ENCODE results near the gene L3MBTL1.

L3MBTL1 gene

GRCh38 chr20:43537921-43538877 is 30.7 kb downstream of the L3MBTL1 start:
- in situ Hi-C loops (cut with MboI; ENCODE audit: low sequenced_read_pairs, unreplicated experiment): loop anchor here (10.0 to 25.0 kb wide), 2 partner anchors 149 to 547 kb away; no protein-coding TSS in a partner anchor
- peak; percentile 76 for TF ChIP-seq CTCF (IDR thresholded peaks at IDR 0.05; ENCODE audit: borderline replicate concordance, control extremely low read depth, extremely low read depth, insufficient read depth, missing control alignments)
- peak; percentile 61 for DNase-seq (ENCODE audit: low spot score)

GRCh38 chr20:43538878-43539700 is 31.6 kb downstream of the L3MBTL1 start:
- no peak for DNase-seq (ENCODE audit: low spot score)
- in situ Hi-C loops (cut with MboI; ENCODE audit: low sequenced_read_pairs, unreplicated experiment): loop anchor here (10.0 to 25.0 kb wide), 2 partner anchors 148 to 546 kb away; no protein-coding TSS in a partner anchor
- no peak for TF ChIP-seq CTCF (IDR thresholded peaks at IDR 0.05; ENCODE audit: borderline replicate concordance, control extremely low read depth, extremely low read depth, insufficient read depth, missing control alignments)

GRCh38 chr20:43539975-43540672 is 32.6 kb downstream of the L3MBTL1 start:
- no peak for DNase-seq (ENCODE audit: low spot score)
- no peak for TF ChIP-seq CTCF (IDR thresholded peaks at IDR 0.05; ENCODE audit: borderline replicate concordance, control extremely low read depth, extremely low read depth, insufficient read depth, missing control alignments)
- in situ Hi-C loops (cut with MboI; ENCODE audit: low sequenced_read_pairs, unreplicated experiment): loop anchor here (10.0 to 25.0 kb wide), 2 partner anchors 147 to 545 kb away; no protein-coding TSS in a partner anchor

- TF ChIP-seq CTCF (IDR thresholded peaks at IDR 0.05; ENCODE audit: borderline replicate concordance, control extremely low read depth, extremely low read depth, insufficient read depth, missing control alignments): no peak
- no peak for DNase-seq (ENCODE audit: low spot score)
- in situ Hi-C loops (cut with MboI; ENCODE audit: low sequenced_read_pairs, unreplicated experiment): loop anchor here (25.0 kb wide), 1 partner anchor 147 kb away; no protein-coding TSS in a partner anchor
Observed at GRCh38 chr20:43540673-43541060, 33.2 kb downstream of the L3MBTL1 start.

GRCh38 chr20:43541214-43541613 is 33.7 kb downstream of the L3MBTL1 start:
- in situ Hi-C loops (cut with MboI; ENCODE audit: low sequenced_read_pairs, unreplicated experiment): loop anchor here (25.0 kb wide), 1 partner anchor 146 kb away; no protein-coding TSS in a partner anchor
- DNase-seq (ENCODE audit: low spot score): no peak
- no peak for TF ChIP-seq CTCF (IDR thresholded peaks at IDR 0.05; ENCODE audit: borderline replicate concordance, control extremely low read depth, extremely low read depth, insufficient read depth, missing control alignments)
